Activated CD4-positive, alpha-beta T cell treated with anti-CD3 and anti-CD28 coated beads, Interleukin-10, Interleukin-2, amounts not matched to agents 100 ng/mL and 50 ng/mL, durations not matched to agents 16 hours and 8 hours (primary cell): ENCODE measurements around the gene SASH3.

Source experiments
- DNase-seq: peaks from one replicate; pipeline ENCODE4 v3.0.0-alpha.2; 2020

The SASH3 gene

DNA sequence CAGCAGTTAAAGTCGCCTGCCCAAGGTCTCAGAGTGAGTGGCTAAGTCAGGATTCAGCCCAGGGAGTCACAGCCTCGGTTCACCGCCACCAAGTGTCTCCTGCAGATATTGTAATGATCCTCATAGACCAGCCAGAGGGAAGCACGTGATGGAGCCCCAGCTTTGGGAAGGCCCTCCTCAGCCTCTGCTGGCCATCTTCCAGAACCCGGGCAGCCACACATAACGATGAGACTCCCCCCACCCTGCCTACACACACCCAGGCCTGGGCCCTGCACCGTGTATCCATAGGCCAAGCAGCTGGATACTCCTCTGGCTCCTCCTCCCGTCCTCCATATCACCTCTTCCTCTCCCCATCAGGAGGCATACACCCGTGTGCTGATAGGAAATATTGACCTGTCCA lies 19.6 kb upstream of the SASH3 start:
- DNase-seq, result no peak

DNA sequence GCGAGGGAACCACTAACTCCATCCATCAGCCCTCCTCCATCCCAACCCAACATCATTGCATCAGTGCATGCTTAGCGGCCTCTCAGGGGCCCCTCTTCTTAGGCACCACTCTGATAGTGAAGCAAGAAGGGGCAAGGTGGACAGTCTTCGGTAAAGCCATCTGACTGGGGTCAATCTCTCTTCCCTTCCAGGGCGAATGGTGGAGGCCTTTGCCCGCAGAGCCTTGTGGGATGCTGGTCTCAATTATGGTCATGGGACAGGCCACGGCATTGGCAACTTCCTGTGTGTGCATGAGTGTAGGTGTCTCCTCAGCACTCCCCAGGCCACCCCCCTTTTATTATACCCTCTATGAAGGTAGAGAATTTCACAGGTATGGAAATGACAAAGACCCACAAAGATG lies 18.8 kb upstream of the SASH3 start:
- no peak for DNase-seq

DNA sequence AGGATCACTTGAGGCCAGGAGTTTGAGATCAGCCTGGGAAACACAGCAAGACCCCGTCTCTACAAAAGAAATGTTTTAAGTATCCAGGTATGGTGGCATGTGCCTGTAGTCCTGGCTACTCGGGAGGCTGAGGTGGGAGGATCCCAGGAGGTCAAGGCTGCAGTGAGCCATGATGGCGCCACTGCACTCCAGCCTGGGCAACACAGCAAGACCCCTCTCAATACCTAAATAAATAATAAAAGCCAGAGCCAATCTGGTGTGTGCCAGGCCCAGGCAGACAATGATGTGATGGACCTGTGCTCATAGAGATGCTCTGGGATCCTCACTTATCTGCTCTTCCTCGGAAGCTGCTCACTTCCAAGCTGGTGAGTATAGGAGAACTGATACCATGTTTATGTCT lies 18.2 kb upstream of the SASH3 start:
- DNase-seq, result no peak

DNA sequence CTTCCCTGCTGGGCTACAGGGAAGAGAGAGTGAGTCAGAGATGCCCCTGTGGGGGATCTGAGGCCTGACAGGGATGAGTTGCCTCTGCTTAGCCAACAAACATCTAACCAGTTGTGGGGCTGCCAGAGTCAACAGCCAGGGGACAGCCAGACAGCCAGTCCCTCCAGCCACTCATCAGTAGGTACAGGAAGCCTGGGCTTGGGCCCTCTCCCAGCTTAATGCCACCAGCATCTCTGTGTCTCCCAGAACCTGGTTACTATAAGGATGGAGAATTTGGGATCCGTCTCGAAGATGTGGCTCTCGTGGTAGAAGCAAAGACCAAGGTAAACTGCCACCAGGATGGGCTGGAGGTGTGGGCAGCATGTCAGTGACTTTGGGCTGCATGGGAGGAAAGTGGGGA lies 17.3 kb upstream of the SASH3 start:
- DNase-seq, result no peak

DNA sequence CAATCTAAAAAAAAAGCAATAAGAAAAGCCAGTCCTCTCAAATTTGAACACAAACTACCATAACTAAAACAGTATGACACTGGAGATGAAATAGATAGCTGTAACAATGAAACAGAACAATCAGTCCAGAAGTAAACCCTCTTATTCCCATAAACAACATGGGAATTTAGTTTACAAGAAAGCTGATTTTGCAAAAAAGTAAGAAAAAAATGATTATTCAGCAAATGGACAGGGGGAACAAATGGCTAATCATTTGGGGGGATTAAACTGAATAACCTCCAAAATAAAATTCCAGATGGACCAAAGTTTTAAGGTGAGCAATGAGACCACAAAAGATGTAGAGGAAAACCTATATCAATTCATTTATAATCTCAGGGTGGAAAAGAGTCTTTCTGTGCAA lies 16.1 kb upstream of the SASH3 start:
- no peak for DNase-seq

DNA sequence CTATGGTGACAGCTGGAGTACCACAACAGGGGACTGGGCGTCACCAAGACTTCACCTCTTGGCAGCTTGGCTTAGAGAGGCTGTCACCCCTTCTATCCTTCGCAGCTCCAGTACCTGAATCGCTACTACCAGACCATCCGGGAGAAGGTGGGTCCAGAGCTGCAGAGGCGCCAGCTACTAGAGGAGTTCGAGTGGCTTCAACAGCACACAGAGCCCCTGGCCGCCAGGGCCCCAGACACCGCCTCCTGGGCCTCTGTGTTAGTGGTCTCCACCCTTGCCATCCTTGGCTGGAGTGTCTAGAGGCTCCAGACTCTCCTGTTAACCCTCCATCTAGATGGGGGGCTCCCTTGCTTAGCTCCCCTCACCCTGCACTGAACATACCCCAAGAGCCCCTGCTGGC lies 11.6 kb upstream of the SASH3 start:
- DNase-seq, result no peak

DNA sequence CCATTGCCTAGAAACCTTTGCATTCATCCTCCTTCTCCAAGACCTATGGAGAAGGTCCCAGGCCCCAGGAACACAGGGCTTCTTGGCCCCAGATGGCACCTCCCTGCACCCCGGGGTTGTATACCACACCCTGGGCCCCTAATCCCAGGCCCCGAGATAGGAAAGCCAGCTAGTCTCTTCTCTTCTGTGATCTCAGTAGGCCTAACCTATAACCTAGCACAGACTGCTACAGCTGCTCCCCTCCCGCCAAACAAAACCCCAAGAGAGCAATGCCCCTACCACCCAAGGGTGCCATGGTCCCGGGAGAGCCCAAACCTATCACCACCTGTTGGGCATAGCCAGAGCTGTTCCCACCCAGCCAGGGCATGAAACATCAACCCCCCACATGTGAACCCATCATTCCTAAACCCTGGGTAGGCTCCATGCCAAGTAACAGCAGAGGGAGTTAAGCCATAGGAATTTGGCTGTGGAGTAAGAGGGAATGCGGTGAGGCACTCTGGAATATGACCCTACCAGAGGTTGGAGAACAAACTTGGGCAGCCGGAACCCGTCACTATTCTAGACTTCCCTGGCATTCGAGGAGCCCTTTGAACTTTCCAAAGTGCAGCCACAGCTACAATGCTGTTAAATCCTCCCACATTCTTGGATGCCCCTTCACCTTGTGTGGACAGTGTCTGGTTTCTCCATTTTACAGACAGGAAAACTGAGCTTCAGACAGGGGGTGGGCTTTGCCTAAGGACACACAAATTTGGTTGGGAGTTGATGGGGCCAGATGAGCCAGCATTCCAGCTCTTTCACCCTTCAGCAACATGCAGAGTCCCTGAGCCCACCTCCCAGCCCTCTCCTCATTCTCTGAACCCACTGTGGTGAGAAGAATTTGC lies 10.9 kb upstream of the SASH3 start:
- no peak for DNase-seq

DNA sequence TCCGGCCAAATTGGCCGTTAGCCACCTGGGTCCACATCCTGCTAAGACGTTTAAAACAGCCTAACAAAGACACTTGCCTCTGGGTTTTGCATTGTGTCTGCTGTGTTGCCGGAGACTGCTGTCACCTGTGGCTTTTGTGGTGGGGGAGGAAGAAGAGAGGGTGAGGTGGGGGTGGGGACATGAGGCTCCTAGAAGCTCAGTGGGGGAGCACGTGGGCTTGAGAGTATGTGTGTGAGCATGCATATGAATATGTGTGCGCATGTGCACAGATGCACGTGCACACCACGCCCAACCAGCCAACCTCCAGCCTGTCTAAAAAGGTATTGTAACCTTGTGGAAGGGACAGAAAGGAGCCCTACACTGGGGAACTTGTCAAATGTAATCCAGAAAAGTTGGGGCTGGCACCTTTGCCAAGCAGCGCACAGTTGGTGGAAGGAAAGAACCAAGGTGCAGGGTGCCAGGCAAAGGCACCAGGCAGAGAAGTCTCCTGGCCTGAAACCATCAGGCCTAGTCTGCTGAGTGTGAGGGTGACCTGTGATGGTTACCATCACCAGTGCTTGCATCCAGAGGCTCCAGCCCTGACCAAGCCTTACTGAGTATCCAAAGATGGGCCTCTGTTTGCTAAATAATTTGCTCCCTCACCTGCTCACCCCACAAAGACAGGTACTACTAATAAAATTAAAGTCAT lies 10.1 kb upstream of the SASH3 start:
- DNase-seq, result peak; percentile 87

DNA sequence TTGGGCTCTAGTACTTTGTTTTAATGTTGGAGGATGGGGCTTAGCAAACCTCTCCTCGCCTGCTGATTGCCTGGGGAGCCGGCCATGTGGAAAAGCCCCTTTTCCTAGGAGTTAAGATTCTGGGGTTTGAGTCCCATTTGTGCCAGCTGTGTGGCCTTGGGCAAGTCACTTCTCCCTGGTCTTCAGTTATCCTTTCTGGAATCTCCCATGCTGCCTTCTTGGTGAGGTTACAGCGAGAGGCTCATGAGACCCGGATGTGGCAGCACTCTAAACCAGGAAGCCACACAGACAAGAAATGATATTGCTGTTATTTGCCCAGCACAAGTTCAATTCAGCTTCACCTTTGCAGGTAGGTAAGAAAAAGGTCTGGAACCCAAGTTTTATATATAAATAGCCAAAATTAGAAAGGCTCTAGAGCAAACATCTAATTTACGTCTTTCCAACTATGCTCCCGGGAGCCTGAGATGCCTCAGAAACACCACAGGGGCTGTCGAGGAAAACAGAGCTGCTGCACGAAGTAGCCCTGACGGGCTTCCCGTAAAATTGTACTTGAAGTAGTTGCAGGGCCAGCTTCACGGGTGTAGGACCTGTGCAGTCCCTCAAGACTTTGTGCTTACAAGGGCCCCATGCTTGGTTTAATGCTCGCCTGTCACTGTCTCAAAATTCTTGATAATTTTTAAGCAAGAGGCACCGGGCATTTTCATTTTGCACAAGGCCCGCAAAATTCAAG lies 8.3 kb upstream of the SASH3 start:
- DNase-seq, result peak; percentile 67

DNA sequence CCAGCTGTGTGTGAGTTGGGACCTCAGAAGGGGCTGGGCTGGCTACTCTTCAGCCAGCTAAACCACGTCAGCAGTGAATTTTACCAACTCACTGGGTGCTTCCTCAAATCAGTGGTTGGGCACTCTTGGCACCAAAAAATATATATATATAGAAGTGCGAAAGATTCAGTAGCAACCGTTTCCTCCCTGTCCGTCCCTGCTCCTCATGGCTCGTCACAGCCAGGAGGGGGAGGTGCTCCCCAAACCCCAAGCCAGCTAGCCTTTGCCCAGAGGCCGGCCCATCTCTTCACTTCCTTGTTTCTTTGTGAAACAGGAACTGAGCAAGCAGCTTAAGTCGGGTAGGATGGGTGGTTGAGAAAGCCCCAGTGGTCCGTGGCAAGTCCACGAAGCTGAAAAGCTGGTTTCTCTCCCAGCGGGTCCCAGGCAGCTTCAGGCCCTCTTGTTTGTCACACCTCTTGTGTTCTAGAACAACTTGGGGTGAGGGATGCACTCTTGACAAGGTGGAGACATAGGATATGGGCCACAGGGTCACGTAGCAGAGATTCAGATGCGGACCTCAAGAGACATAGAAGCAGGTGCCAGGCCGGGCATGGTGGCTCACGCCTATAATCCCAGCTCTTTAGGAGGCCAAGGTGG lies 6.8 kb upstream of the SASH3 start:
- peak; percentile 78 for DNase-seq

DNA sequence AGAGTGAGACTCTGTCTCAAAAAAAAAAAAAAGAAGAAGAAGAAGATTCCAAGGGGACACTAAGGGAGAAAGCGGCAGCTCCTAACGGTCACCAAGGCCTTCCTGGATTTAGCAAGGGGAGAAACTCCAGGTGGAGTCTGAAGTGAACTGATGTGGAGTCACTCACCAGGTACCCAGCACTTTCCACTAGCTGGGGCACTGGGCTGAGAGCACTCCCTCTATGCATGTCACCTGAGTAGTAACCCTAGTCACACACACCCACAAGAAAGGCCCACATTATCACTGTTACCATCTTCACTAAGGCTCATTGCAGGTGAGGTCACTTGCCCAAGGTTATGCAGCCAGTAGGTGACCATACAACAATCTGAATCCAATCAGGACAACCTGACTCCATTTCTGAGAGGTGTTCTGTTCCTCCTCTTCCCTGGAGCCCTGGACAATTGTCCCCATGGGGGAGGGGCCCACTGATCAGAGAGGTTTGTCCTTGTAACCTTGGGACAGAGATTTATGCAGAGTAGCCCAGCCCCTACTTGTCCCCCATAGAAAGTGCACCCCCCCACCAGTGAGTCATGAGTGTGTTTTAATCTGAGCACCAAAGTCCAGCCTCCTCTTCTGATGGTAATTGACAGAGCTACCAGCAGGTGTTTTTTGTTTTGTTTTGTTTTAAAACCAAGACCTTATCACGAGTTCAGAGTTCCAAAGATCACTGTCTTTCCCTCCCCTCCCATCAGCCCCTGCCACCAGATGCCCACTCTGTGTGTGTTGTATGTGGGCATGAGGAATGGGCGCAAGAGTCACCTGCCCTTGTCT lies 5.9 kb upstream of the SASH3 start:
- DNase-seq, result no peak

DNA sequence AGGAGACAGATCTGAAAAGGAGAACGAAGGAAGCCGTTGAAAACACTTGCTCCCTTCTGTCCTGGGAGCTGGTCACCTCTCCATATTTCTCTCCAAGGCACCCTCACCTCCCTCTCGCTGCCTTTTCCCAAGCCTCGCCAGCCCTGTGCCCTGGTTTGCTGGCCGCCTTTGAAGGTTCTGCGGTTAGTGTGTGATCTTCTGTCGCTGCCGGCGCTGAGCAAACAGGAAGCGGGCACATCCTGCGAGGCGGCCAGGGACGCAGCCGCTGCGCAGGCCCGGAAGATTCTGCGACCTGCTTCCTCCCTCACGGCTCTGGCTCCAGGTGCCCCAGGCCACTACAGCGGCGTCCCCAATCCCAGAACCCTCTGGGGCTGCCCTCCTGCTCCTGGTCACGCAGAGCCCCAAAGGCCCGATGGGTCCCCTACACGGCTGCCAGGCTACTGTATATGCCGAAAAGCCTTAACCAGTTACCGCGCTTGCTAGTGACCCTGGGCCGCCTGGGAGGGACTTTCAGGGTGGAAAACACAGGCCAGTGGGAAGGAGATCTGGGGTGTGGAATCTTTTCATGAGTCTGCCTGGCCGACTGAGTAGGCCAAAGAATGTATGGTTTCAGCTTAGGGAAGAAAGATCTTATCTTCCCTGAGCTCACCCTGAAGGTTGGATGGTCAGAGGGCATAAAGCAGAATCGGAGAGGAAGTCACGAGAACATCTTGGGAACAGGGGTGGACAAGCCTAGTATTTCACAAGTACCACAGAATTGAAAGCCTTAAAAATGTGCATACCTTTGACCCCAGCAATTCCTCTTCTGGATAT lies 2.3 kb upstream of the SASH3 start:
- DNase-seq, result peak; percentile 89

DNA sequence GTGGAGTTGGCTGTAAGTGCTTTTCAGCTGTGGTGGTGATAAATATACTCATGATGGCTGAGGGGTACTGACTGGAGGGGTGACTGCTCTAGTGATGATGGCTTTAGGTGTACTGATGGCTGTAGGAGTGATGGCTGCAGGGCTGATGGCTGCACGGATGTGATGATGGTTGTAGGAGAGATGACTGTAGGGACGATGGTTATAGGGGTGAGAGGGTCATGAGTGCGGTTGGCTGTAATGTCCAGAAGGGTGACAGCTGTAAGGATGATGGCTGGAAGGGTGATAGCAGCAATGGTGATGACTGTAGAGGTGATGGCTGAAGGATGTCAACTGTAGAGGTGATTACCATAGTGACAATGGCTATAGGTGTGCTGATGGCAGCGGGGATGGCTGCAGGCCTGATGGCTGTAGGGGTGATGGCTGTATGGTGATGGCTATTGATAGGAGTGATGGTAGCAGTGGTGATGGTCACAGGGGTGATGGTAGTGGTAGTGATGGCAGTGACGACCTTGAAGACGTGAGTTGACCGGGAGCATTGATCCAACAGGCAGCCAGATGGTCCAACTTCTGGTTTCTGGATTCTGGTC lies 570 bp upstream of the SASH3 start:
- no peak for DNase-seq

DNA sequence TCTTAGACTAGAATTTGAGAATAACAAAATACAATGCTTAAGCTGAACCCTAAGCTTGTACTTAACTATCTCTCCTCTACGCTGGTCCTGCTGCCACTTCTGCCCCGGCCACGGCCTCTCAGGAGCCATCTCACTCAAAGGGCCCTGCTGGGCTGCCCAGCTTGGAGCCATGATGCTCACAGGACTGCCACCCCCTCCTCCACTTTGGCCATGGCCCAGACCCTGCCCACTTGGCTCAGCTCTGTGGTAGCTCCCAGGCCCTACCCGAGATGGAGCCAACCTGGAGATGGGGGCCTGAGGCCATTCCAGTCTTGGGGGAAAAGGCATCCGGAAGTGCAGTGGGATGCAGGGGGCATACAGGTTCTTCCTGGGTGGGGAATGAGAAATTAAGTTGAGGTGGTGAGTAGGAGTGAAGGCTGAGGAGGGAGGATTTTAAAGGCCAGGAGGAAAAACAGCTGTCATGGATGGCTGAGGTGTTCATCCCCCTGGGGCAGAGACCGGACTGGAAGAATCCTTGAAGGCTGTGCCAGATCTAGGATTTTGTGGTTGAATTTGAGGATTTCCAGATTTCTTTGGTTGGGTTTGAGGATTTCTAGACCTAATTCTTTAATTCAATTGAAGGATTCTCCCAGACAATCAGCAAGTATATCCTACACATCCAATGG lies 824 bp downstream of the SASH3 start:
- no peak for DNase-seq

DNA sequence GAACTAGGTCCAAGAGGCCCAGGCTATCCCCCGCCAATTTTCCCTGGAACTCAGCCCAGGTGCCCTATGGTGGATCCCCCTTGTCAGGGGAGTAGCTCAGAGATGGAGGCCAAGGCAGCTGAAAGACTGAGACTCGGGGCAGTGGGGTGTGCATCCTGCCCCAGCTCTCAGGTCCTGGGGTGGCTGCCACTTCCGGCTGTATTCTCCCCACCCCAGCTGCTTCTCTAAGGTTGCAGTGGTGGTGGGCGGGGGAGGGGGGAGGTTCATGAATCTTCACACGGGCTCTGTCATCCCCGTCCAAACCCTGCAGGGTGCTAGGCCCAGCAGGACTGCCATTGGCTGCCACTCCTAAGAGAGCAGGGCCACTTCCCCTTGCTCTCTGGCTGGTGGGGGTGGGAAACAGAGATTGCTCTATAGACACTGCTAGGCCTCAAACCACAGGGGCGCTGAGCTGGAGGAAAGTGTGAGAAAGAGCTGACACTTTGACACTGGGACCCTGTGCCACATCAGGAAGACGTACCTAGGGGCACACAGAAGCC lies 1.5 kb downstream of the SASH3 start:
- peak; percentile 94 for DNase-seq

DNA sequence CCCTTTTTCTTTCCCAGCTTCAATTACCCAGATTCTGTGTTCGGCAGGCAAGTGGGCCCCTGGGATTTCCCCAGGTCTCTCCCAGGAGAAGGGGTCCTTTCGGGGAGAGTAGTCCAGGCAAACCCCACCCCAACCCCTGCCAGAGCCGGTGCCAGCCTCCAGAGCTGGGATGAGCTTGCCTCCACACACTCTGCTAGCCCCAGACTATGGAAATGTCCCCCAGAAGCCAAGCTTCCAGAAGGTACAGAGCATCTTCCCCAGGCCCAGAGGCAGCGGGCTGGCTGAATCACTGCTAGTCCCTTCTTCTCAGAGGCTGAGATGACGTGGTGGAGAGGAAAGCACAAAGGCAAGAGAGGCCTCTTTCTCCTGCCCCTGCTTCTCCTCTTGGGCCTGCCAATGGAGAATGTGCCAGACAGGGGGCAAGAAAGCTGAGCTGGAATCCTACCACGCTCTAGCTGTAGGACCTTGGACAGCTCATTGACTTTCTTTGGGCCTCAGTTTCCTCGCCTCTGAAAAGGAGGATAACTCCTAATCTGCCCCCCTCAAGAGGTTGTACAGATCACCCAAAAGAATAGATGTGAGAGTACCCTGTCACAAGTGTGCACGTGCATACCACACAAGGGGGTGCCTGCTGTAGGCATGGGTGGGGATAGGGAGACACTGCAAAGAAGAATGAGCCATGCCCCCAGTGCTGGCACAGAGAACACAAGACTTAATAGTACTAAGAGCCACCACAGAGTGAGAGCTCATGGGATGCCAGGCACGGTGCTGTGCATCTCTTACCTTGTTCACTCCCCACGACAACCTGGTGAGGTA lies 2.1 kb downstream of the SASH3 start:
- peak; percentile 53 for DNase-seq

DNA sequence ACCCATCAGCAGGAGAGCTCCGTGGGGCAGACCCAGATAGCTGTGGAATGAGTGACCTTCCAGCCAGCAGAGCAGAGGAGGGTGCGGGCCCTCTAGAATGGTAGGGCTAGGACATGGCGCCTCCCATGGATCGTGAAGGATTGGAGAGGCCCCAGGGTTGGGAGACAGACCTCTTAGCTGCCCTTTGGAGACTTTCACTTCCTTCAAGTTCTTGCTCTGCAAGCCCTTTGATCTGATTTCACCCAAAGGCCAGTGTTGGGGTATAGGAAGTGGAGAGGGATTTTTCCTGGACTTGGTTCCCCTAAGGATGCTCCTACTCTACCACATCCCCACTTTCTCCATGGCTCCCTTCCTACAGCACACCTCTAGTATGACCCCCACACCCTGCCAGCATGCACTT lies 3.0 kb downstream of the SASH3 start:
- DNase-seq, result no peak

DNA sequence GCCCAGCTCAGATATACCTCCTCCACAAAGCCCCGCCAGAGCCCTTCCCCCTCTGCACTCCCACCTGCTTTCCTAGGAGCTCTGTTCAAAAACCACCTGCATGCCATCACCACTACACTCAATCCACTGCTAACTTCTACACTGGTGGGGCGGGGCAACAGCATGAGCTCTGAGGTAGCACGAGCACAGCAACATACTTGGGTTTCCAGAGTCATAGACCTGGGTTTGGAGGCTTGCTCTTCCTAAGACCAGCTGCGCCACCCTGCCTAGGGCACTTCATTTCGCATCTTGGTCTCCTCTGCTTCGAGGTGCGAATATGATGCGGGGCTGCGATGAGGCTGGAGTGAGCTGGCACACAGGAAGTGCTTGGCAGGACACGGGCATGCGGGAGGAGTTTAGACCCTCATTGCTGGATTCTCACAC lies 3.6 kb downstream of the SASH3 start:
- no peak for DNase-seq

DNA sequence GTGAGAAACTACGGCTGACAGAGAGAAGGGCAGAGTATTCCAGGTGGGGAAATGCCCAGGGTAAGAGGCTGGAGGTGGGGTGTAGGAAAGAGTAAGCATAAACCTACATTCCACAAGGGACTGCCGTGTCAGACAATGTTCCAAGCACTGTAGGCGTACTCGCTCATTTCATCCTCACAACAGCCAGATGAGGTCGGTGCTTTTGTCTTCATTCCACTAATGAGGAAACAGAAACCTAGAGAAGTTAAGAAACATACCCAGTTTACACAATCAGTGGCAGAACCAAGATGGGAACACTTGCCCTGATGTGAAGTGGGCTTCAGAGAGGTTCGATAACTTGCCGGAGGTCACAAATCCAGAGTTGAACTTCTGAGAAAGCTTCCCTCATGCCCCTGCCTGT lies 4.6 kb downstream of the SASH3 start:
- no peak for DNase-seq
